ENCODE measurements around the gene PLEKHG4B.

- no peak for TF ChIP-seq CTCF (optimal IDR thresholded peaks at IDR 0.05 in 1 of 3, IDR thresholded peaks at IDR 0.05 in 1 of 3, conservative IDR thresholded peaks at IDR 0.05 in 1 of 3; ENCODE audit: extremely low read depth in 1 of 3, insufficient read depth in 2 of 3, low read length in 3 of 3)
- no peak for TF ChIP-seq EZH2 (IDR thresholded peaks at IDR 0.05; ENCODE audit: low read length)
These were observed 60.1 kb downstream of the PLEKHG4B start for GRCh38 chr5:152077-152476.

All from keratinocyte (primary cell).